DND-41 (cell line): ENCODE data around the gene ATP8A2.

ENCODE experiments used
- EZH2 ChIP-seq: IDR thresholded peaks from 3 replicates; pipeline ENCODE4 v1.6.1; 2012; ENCODE audit warnings: borderline replicate concordance, low read depth, mild to moderate bottlenecking, moderate library complexity, low read length, inconsistent platforms; ENCODE audit not compliant: severe bottlenecking
- TF ChIP-seq, protein P1 (sequence below): IDR thresholded peaks from 2 replicates; pipeline ENCODE4 v1.5.1; 2012; ENCODE audit warnings: borderline replicate concordance, low read length, moderate library complexity, mild to moderate bottlenecking; ENCODE audit not compliant: poor library complexity, severe bottlenecking; ENCODE audit errors: extremely low read depth

DNA sequence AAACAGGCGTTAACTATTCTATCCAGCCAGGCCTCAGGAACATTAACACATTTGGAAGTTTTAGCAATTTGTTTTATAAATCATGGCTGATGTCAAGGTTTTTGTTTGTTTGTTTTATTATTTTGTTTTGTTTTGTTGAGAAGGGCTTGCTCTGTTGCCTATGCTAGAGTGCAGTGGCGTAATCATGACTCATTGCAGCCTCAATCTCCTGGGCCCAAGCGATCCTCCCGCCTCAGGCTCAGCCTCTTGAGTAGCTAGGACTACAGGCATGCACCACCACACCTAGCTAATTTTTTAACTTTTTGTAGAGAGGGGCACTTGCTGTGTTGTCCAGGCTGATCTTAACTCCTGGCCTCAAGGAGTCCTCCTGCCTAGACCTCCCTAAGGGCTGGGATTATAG lies 42.1 kb upstream of the ATP8A2 start:
- TF ChIP-seq, protein P1, sequence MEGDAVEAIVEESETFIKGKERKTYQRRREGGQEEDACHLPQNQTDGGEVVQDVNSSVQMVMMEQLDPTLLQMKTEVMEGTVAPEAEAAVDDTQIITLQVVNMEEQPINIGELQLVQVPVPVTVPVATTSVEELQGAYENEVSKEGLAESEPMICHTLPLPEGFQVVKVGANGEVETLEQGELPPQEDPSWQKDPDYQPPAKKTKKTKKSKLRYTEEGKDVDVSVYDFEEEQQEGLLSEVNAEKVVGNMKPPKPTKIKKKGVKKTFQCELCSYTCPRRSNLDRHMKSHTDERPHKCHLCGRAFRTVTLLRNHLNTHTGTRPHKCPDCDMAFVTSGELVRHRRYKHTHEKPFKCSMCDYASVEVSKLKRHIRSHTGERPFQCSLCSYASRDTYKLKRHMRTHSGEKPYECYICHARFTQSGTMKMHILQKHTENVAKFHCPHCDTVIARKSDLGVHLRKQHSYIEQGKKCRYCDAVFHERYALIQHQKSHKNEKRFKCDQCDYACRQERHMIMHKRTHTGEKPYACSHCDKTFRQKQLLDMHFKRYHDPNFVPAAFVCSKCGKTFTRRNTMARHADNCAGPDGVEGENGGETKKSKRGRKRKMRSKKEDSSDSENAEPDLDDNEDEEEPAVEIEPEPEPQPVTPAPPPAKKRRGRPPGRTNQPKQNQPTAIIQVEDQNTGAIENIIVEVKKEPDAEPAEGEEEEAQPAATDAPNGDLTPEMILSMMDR = no peak
- no peak for TF ChIP-seq EZH2
